Fibroblast of lung (primary cell): ENCODE data around the gene SAV1.

ENCODE experiments used
- EZH2 ChIP-seq: IDR thresholded peaks from 2 replicates; pipeline ENCODE4 v1.5.1; 2012; ENCODE audit warnings: low read length, control low read depth, mild to moderate bottlenecking; ENCODE audit errors: missing control alignments
- TF ChIP-seq, protein P1 (sequence below), 2 donors: IDR thresholded peaks in 1 of 2; conservative IDR thresholded peaks in 1 of 2; 1 replicate in 1 of 2; 2 replicates in 1 of 2; pipeline ENCODE4 v1.5.1; 2011 to 2012; ENCODE audit warnings: low read length in 2 of 2, control low read depth in 1 of 2, inconsistent platforms in 1 of 2, low read depth in 1 of 2, mild to moderate bottlenecking in 1 of 2

DNA sequence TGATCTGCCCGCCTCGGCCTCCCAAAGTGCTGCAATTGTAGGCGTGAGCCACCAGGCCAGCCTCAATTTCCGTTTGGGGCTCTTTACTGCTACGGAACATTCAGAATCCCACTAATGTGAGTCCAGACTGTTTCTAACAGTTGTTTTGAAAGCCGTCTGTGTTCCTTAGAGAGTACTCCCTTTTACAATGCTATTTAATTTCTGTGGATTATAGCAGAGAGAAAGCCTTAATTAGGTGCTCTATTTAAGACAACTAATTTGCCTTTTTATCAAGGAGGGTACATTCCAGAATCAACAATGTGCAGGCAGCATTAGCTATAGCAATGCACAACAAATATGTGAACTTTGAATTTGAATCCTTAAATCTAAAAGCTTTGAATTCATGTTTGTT, 2.8 kb upstream of the SAV1 start:
- TF ChIP-seq, protein P1, sequence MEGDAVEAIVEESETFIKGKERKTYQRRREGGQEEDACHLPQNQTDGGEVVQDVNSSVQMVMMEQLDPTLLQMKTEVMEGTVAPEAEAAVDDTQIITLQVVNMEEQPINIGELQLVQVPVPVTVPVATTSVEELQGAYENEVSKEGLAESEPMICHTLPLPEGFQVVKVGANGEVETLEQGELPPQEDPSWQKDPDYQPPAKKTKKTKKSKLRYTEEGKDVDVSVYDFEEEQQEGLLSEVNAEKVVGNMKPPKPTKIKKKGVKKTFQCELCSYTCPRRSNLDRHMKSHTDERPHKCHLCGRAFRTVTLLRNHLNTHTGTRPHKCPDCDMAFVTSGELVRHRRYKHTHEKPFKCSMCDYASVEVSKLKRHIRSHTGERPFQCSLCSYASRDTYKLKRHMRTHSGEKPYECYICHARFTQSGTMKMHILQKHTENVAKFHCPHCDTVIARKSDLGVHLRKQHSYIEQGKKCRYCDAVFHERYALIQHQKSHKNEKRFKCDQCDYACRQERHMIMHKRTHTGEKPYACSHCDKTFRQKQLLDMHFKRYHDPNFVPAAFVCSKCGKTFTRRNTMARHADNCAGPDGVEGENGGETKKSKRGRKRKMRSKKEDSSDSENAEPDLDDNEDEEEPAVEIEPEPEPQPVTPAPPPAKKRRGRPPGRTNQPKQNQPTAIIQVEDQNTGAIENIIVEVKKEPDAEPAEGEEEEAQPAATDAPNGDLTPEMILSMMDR (conservative IDR thresholded peaks at IDR 0.05 in 1 of 2, IDR thresholded peaks at IDR 0.05 in 1 of 2; ENCODE audit: low read depth in 1 of 2, low read length in 2 of 2), result no peak
- no peak for TF ChIP-seq EZH2
